GM19240 (cell line): ENCODE results near the gene SH2D2A.

Experiments
- DNase-seq: peaks from one replicate; pipeline ENCODE4 v3.0.0; 2011; ENCODE audit warnings: low spot score; ENCODE audit not compliant: insufficient read length

Gene SH2D2A

DNA sequence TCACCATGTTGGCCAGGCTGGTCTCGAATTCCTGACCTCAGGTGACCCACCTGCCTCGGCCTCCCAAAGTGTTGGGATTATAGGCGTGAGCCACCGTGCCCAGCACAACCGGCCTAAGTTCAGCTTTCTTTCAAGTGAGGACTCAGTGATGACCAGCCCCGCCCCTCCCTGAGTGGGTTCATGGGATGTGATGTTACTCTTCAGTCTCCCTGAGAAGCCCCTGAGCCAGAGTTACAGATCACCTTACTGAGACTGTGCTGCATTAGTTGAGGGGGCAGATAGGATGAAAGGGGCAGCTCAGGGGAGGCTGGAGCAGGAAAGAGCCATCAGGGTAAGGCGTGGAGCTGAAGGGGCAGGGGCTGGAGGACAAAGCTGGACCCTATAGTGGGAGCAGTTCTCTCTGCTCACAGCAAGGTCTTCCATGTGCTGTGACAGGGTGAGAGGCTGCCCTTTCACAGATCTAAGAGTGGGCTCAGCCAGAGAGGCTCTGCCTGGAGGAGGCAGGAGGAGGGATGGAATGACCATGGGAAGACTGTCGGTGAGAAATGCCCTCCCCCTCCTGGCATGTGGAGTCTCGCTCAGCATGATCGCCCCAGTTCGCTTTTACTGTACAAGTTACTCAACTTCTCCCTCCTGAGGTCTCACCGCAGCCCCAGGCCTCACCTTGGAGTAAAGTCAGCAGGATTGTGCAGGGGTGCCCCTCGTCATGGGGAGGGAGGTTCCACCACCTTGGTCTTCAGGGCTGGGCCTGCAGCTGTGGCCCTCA lies 13.4 kb downstream of the SH2D2A start:
- no peak for DNase-seq

DNA sequence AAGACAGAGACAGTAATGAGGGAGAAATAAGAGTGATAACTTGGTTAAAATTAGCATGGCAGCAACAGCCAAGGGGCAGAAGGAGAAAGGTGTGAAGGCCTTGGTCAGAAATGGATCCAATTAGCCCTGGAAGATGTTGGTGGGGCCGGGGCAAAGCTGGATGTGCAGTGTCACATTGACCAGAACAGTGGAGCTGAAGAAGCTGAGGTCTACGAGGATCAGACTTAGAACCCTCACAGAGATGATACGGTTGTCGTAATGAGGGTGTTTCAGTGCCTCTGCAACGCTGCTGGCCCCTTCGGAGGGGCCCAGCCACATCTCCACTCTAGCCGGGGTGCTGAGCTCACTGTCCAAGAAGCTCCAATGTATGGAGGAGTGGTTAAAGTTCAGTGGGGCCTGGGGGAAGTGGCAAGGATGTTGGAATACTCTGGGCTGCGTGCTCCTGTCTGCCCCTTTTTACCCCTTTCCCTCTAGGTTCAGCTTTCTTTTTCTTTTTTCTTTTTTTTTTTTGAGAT lies 14.2 kb downstream of the SH2D2A start:
- DNase-seq: no peak

DNA sequence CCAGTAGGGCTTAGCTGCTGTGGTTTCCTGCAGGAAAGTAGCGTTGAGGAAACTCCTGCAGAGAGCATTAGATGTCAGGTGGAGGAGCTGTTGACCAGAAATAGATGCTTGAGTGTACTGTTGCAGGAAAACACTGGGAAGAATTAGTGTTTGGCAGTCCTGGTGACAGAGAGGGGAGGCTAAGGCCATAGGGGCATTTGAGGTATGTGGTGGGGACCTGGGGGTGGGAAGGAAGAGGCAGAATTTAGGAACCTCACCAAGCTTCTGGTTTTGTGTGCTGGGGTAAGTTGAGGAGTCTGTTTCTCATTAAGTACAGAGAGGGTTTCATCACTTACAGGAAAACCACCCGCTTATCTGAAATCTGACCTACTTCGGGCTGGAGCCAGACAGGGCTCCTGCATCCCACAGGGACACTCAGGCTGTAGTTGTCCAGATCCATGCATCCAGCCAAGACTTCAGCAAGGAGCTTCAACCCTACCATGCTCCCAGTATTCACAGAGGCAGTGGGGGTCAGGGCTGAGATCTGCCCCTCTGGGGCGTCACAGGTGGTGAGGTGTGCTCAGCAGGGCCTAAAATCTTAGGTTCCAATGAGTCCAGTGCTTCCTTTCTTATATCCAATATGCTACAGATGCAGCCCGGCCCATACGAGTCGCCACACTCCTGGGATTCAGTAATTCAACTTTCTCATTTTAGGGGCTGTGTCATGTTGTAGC lies 15.1 kb downstream of the SH2D2A start:
- DNase-seq: no peak

DNA sequence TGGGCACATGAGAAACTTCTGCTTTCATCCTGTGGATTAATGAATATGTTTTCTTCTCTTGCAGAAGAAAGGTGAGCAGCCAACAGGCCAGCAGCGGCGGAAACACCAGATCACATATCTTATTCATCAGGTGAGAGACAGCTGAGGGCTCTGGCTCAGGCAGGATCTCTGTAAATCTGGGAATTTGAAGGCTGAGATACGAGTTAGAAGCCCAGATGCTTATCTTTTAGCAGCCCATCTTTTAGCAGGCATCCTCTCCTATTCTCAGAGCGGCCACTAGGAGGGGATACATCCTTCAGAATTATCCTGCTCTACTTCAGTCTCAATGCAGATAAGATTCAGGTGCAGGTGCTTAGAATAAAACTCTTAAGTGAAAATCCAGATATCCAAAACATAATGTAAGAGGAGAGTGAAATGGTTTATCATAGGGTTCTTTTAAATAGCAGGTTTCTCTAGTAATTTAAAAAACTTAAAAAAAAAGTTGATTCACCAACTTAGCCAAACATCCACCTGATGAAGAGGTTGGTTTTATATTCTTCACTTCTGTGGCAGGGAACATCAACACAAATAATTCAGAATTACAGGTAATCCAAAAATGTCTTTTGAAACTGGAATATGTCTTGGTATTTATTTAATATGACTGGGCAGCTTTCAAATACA lies 19.3 kb downstream of the SH2D2A start:
- no peak for DNase-seq

DNA sequence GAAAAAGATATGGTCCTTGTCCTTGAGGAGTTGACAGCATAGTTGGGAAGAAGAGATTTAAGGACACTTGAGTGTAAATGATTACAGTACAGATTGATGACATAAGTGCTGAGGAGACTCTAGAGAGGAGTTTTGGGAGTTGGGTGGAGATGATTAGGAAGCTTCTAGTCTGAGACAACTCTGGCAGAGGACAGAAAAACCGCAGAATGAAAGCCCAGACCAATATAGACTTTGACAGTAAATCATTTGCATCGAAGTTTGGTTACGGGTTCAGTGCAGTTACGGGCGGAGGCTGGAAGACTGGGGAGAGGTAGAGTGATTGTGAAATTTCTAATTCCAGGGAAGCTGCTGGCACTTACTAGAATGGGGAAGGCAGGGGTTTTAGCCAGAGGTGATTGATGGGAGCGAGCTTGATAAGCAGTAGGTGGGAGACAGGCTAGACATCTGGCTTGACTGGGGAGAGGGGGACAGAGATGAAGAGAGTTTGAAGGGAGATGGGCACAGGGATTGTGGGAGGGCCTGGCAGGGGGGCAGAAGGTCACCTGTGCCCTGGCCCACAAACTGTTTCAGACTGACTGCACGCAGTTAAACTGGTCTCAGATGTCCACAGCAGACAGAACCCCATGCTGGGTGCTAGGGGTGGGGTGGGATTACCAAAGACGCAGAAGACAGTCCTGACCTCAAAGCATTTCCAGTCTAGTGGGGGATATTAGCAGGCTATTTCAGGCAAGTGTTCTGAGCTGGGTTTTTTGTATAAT lies 20.1 kb downstream of the SH2D2A start:
- DNase-seq: no peak

DNA sequence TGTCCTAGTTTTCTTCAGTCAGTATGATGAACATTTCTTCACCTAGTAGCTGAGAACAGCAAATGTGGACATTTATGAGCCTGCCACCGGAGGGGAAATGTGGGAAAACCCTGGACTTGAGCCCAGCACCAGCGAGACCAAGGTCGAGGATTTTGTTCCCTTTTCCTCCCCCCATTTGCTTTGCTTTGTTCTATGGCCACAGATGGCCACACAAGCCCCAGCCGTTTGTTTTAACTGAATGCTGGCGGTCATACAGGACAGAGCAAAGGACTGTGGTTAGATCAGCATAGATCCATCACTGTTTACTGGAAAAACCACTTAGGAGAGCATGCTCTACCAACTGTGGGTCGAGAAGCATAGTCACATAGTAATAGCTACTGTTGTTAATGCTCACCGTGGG lies 20.9 kb downstream of the SH2D2A start:
- no peak for DNase-seq

DNA sequence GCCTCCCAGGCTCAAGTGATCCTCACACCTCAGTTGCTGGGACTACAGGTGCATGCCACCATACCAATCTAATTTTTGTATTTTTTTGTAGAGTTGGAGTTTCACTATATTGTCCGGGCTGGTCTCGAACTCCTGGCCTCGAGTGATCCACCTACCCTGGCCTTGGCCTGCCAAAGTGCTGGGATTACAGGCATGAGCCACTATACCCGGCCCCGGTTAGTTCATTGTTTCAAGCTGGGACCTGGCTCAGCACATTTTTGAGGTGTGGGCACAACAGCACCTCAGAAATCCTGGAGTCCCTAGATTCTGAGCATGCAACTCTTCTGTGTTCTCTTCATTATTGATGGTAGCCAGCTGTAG lies 21.3 kb downstream of the SH2D2A start:
- no peak for DNase-seq

DNA sequence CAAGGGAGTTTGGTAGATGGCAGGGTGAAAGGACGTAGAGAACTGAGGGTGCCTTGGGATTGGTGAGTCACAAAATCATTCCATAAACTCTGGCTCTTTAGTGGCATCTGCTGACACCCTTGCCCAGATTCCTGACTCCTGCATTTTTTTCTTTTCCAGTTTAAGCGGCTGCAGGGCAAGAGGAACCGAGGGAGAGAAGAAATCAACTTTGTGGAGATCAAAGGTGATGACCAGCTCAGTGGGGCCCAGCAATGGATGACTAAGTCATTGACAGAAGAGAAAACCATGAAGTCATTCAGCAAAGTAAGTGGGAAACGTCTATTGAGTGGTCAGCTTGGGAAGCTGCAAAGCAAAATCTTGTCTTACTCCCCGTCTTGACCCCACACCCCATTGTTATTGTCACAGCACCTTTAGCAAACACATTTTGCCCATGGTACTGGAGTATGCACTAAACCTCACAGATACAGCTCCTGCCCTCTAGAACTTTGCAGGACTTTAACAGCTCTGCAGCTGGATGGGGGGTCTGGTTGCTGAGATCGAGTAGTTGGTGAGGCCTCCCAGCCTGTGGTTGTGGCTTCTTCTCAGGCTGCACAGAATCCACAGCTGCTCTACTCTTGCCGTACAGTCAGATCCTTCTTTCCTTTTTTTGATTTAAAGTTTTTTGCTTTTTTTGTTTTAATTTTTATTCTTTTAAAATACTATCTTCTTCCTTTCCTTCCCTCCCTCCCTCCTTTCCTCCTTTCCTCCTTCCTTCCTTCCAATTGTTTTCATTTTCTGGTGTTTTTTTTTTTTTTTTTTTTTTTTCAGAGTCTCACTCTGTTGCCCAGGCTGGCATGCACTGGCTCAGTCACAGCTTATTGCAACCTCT lies 21.9 kb downstream of the SH2D2A start:
- DNase-seq: no peak

DNA sequence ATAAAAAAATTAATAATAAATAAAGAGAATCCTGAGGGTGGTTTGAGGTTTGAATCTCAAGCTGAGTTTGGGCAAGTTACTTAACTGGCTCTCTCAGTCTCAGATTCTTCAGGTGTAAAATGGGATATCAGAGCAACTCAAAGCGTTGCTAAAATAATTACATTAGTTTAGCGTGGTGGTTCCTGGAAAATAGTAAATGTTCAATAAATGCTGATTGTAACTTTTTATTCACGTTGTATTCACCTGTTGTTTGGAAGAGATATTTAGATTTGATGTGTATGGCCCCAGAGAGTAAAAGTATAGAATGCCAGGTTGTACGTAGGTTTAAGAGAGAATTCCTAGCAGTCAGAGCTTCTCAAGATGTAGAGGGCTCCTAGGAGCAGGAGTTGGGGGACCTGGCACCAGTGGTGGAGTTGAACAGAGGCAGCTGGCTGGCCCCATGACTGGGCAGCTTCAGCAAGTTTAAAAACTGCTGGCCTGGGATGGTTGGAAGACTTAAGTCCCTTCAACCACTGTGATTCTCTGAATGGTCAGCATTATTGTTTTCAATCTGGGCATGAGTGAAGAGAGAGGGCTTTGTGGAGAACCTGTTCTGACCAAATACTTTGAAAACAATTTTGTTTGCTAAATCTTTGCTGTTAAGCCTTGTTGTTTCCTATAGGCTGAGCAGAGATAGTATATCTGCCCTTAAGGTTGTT lies 26.9 kb downstream of the SH2D2A start:
- DNase-seq: no peak

DNA sequence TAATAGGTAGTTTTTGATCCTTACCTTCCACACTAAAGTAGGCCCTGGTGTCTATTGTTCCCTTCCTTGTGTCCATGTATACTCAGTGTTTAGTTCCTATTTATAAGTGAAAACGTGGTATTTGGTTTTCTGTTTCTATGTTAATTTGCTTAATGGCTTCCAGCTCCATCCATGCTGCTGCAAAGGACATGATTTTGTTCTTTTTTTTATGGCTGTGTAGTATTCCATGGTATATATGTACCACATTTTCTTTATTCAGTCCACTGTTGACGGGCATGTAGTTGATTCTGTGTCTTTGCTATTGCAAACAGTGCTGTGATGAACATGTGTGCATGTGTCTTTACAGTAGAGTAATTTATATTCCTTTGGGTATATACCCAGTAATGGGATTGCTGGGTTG lies 28.5 kb downstream of the SH2D2A start:
- DNase-seq: no peak

DNA sequence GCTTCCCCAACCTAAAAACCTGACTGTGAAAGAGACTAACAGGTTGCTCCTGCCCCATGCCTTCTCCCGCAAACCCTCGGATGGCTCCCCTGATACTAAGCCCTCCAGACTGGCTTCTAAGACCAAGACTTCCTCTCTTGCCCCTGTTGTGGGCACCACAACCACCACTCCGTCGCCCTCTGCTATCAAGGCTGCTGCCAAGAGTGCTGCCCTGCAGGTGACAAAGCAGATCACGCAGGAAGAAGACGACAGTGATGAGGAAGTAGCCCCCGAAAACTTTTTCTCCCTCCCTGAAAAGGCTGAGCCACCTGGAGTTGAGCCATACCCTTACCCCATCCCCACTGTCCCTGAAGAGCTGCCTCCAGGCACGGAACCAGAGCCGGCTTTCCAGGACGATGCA lies 30.0 kb downstream of the SH2D2A start:
- no peak for DNase-seq

DNA sequence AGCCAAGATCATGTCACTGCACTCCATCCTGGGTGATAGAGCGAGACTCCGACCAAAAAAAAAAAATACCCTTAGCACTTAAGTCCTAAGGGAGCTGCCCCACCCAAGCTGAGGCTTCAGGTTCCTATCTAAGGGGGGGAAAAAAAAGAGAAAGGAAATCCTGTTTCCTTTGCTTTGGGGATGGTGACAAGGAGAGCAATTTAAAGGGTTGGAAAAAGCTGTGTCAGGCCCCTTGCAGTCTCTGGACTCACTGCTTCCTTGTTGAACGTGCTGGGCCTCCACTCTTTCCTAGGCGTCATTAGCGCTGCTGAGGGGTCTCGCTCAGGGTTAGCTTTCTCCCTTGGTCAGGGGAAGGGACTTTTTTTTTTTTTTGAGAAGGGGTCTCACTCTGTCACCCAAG lies 31.2 kb downstream of the SH2D2A start:
- DNase-seq: no peak

DNA sequence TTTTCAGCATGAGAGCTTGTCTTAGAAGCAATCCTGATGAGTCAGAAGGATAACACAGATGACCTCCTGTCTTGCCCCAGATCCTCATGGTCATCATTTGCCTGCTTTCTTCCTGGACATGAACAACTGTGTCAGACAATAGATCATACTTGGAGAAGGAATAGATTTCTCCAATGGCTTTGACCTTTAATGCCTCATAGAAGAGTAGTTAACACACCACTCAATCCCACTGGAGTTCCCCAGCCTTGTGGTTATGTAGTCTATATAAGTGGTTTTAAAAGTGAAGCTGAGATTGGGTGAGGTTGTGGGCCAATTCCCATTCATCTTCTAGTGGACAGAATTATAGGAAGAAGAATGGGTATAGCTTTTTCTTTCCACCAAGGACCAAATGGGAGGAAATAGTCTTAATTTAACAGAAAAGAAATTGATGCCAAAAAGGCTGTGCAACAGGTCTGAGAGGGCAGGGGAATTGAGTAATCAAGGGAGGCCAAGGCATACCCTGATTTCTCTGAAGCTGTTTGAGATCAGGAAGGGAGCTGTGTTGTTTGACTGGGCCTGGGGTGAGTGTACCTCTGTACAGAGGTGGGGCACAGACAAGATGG lies 35.0 kb downstream of the SH2D2A start:
- DNase-seq: no peak

DNA sequence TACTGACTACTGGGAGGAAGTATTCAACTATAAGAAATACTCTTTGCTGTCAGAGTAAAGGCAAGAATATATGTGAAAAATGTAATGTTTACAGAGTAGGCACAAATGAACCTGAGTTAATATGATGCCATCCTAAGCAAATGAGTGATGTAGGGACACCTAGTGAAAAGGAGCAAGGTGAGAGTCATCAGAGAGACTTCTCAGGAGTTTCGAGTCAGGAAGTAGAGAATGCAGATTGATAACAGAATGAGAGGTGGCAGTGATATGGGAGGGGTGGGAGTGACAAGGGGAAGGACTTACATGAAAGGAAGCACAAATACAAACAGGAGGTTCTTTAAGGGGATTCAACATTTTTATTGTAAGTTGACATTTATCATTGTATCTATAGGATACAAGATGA lies 39.1 kb downstream of the SH2D2A start:
- no peak for DNase-seq

DNA sequence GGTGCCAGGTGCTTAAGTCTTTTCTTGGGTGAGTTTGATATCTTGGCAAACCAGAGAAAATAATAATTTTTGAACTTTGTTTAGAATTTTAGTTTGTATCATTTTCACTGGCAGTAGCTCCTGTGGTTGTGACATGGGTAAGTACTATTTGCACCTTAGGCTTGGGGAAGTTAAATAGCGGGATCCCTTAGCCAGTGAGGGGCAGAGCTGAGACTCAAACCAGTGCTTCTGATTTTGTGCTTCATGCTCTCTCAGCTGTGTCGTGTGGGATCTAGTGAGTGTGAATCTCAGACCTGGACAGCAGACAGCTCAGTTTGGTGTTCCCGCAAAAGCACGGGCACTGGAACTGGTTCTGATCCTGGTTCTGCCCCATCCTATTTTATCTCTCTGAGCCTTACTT lies 39.7 kb downstream of the SH2D2A start:
- no peak for DNase-seq

DNA sequence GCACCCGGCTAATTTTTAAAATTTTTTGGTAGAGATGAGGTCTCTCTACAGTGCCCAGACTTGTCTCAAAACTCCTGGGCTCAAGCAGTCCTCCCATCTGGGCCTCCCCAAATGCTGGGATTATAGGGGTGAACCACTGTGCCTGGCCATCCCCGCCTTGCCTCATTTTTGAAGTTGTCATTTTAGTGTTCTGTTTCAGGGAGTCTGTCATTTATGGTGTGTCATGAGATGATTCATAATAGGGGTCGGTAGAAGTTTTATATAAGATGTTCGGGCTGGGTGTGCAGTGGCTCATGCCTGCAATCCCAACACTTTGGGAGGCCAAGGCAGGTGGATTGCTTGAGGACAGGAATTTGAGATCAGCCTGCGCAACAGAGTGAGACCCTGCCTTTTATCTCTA lies 40.8 kb downstream of the SH2D2A start:
- no peak for DNase-seq

DNA sequence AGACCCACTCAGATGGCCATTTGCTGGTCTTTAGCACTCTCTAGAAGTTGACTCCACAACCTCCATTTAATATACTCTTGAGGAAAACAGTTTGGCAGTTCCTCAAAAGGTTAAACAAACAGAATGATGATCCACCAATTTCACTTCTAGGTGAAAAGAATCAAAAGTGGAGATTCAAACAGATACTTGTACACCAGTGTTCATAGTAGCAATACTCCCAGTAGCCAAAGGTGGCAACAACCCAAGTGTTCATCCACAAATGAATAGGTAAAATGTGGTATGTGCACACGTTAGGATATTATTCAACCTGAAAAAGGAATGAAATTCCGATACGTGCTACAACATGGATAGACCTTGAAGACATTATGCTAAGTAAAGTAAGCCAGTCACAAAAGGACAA lies 43.0 kb downstream of the SH2D2A start:
- no peak for DNase-seq

DNA sequence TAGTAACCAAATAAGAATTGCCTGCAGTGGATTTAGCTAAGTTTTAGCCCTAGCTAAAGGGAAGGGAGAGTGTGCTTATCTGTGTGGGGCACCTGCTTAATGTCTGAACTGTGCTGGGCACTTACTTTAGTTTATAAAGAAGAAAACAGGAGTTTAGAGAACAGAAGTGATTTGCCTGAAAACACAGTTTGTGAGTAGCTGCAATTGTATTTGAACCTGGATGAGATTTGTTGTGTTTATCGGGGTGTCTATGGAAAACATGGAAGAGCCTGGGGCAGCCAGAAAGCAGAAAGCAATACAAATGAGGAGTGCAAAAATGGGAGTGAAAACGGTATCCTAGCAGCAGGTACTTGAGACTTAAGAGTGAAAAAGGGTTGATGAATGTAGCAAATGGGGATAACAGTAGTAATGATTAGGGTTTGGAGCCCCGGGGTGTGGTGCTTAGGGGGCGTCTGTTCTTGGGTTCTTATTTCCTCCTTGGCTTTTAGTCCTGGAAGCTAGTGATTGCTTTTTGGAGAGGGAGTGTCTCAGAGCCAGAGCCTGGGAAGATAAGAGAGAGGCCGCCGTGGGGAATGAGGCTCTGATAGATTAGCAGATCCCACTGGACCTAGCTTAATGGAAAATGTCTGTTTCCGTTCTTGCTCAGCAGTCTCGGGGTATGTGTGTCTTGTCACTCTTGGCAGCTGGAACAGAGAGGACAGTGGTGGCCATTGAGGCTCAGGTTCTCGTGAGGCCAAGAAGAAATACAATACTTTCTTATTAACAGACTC lies 43.7 kb downstream of the SH2D2A start:
- no peak for DNase-seq

DNA sequence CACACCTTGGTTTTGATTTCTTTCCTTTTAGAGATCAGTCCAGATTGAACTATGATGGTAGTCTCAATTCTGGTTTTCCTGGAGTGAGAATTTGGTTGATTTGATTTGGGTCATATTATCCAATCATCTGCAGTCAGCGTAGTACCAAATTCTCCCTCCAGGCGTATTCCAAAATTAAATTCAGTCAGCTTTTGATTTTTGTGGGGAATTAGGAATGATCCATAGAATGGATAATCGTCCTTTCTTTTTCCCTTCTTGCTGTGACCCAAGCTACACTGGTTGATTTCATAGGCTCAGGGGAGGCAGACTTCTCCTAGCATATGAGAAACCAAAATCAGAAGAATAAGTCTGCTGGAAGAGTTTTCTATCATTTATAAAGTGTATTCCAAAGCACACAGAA lies 44.4 kb downstream of the SH2D2A start:
- DNase-seq: no peak
